Sigmoid colon (tissue), 4 donors: ENCODE data around the gene IGSF9.

Experiments
- CTCF ChIP-seq, 4 experiments: fragments of 450-650 bp in 3 of 4; fragments of 200-600 bp in 1 of 4; IDR thresholded peaks; one replicate each; pipeline ENCODE4 v1.5.1; 2016 to 2019; ENCODE audit warnings: antibody characterized with exemption in 4 of 4, mild to moderate bottlenecking in 3 of 4, moderate library complexity in 2 of 4
- EP300 ChIP-seq, 4 donors: sonication (generic); formaldehyde crosslinking; IDR thresholded peaks; one replicate each; pipeline ENCODE4 v1.6.1; 2017; ENCODE audit warnings: antibody characterized with exemption in 4 of 4
- POLR2A ChIP-seq, 2 donors: fragments of 450-650 bp; IDR thresholded peaks; one replicate each; pipeline ENCODE4 v1.6.1; 2016; ENCODE audit warnings: antibody characterized with exemption in 2 of 2, mild to moderate bottlenecking in 2 of 2, moderate library complexity in 2 of 2
- POLR2AphosphoS5 ChIP-seq, 4 donors: sonication (generic); formaldehyde crosslinking; IDR thresholded peaks; one replicate each; pipeline ENCODE4 v1.6.1; 2017; ENCODE audit warnings: antibody characterized with exemption in 4 of 4

DNA sequence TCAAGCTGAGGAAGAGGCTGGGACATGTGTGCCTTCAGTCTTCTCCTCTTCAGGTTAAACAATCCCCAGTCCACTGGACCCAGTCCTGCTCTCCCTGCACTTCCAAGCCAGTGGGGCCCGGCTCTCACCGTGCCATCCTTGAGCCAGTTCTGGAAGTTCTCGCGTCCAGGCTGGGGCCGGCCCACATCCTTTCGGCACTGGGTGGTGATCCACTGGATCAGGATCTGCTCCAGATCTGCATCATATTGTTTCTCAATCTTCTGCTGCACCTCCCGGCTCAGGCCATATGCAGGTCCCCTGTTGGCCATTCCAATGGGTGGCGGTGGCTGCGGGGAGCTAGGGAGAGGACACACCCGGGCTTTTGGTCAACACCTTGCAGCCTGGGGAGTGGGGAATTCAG is 25.2 kb downstream of the IGSF9 start:
- TF ChIP-seq POLR2AphosphoS5 (IDR thresholded peaks at IDR 0.05) = no peak
- TF ChIP-seq POLR2A (IDR thresholded peaks at IDR 0.05) = no peak
- no peak for TF ChIP-seq CTCF (IDR thresholded peaks at IDR 0.05)
- TF ChIP-seq EP300 (IDR thresholded peaks at IDR 0.05) = no peak
